Upper lobe of right lung (tissue), 1 donor: ENCODE data around the gene CDC42EP4. TPM values are rescaled to one million over a fixed set of nuclear protein-coding genes. Genes with fewer than 3 reads are reported as not detected.

ENCODE experiments used
- ATAC-seq: fragments of 200-7000 bp; cut with Tn5 transposase; one replicate; pipeline ENCODE4 v1.9.1; 2020; ENCODE audit warnings: mild to moderate bottlenecking, moderate library complexity
- DNase-seq: peaks from one replicate; pipeline ENCODE4 v3.0.0-alpha.2; 2020
- H3K27ac ChIP-seq: fragments of 200-600 bp; one replicate; pipeline ENCODE4 v1.8.0; 2022
- H3K27me3 ChIP-seq: fragments of 200-600 bp; one replicate; pipeline ENCODE4 v1.8.0; 2022; ENCODE audit warnings: mild to moderate bottlenecking
- H3K36me3 ChIP-seq: fragments of 200-600 bp; one replicate; pipeline ENCODE4 v1.8.0; 2022
- H3K4me1 ChIP-seq: fragments of 200-600 bp; one replicate; pipeline ENCODE4 v1.8.0; 2022
- H3K4me3 ChIP-seq: fragments of 200-600 bp; one replicate; pipeline ENCODE4 v1.8.0; 2022; ENCODE audit warnings: mild to moderate bottlenecking
- H3K9me3 ChIP-seq: fragments of 200-600 bp; one replicate; pipeline ENCODE4 v1.8.0; 2022
- intact Hi-C: fragments of 100-400 bp; cut with DNase I; formaldehyde crosslinking; loops from one replicate; pipeline ENCODE4 v1.11.0; 2022
- total RNA-seq: library from RNA; stranded (reverse); fragmentation: NEBNext Ultra II Directional; extraction: Animal tissue kit (Norgen Biotek cat#: 25700); gene quantifications from one replicate; pipeline ENCODE4 v1.2.1, GENCODE V29; 2021
- TF ChIP-seq, protein P1 (sequence below): fragments of 200-600 bp; IDR thresholded peaks from one replicate; pipeline ENCODE4 v1.8.0; 2022; ENCODE audit warnings: antibody characterized with exemption
- donor health status: DM: no; HTN: yes; CAD: no; lungs with severe emphysema.

Gene CDC42EP4
- total RNA-seq, 1 donor from 2014 or later: 59.0 TPM

DNA sequence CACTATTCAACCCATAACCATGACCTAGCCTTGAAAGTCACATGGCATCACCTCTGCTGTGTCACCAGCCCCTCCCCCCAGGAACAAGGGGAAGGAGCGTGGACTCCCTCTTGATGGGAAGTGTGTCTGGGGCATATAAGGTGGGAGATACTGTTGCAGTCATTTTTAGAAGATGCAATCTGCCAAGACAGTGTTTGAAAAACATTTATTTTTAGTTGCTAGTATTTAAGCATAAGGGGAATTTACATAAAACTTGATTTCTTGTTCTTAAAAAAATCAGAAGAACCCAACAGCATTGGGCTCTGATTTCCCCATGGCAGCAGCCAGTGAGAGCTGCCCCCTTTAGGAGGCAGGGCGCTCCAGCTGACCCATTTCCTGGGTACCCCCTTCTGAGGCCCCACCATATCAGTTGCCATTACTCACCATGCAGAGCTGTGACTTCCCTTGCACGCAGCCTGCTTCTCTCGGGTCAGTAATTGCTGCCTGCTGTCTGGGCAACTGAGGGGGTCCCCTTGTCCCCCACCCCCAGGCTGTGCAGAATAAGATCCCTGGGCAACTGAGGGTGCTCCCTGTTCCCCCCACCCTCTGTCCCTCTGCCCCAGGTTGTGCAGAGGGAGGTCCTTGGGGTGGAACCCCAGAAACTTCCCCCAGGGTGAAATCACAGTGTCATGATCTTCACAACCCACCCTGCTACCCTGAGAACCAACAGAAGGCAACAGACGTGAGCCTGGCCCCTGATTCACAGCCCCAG, 11.8 kb upstream of the CDC42EP4 start:
- intact Hi-C loops: no loop called here
- Histone ChIP-seq H3K9me3 (no peaks in the 10 kb centered on the region), H3K4me1 (no peaks in the 10 kb centered on the region), H3K36me3 (no peaks in the 10 kb centered on the region), H3K4me3 (no peak overlapping the region), H3K27ac (no peak overlapping the region), H3K27me3 (no peaks in the 10 kb centered on the region)
- DNase-seq (no peak), ATAC-seq (no peak)
- TF ChIP-seq, protein P1, sequence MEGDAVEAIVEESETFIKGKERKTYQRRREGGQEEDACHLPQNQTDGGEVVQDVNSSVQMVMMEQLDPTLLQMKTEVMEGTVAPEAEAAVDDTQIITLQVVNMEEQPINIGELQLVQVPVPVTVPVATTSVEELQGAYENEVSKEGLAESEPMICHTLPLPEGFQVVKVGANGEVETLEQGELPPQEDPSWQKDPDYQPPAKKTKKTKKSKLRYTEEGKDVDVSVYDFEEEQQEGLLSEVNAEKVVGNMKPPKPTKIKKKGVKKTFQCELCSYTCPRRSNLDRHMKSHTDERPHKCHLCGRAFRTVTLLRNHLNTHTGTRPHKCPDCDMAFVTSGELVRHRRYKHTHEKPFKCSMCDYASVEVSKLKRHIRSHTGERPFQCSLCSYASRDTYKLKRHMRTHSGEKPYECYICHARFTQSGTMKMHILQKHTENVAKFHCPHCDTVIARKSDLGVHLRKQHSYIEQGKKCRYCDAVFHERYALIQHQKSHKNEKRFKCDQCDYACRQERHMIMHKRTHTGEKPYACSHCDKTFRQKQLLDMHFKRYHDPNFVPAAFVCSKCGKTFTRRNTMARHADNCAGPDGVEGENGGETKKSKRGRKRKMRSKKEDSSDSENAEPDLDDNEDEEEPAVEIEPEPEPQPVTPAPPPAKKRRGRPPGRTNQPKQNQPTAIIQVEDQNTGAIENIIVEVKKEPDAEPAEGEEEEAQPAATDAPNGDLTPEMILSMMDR: no peak

DNA sequence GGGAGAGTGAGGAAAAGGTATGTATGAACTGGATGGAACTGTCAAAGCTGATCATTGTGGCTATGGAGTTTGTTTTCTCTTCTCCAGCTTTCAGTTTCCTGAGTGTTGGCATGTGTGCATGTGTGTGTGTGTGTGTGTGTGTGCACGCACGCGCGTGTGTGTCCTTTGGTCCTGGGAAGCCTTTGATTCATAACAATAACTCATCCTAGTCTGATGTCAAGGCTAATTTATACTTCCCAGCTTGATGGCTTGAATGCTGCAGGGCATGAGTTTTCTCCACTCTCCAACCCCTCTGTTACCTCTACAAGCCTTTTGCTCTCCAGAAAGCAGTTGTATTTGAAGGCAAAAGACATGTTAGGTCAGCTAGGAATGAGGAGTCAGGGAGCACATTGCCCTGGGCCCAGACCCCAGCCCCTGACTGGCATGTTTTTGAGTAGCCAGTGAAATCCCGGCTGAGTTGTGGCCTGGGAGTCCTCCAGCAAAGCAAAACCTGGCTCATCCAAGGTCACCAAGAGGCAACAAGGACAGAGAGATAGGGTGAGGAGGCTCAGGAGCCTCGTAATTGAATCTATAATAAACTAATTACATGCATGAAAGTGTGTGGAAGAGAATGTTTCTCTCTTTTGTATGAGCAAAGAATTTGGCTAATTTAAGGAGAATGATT, 8.9 kb upstream of the CDC42EP4 start:
- no peaks in the 10 kb centered on the region for H3K27me3 ChIP-seq
- H3K27ac ChIP-seq: no peak overlapping the region
- ATAC-seq: no peak

DNA sequence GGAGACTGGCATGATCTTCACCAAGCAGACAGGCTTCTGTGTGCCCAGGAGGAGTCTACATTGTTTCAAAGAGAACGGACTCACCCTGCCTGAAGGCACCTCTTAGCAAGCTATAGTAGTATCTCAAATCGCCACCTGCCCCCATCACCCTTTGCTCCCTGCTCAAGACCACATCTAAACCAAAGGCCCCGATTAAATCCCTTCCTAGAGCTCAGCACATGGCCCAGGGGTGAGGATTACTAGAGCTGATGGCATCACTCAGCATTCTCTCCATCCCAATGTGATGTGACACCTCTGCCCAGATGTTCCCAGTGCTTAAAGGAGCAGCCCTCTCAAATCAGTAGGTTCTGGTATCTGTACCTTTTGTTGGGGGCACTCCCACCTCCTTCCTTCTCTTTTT, 8.0 kb upstream of the CDC42EP4 start:
- H3K27ac ChIP-seq: no peak overlapping the region
- intact Hi-C loops: no loop called here
- ATAC-seq (no peak), DNase-seq (no peak)
- TF ChIP-seq, protein P1: no peak
- no peaks in the 10 kb centered on the region for H3K4me1 ChIP-seq
- no peak overlapping the region for H3K4me3 ChIP-seq
- H3K9me3 ChIP-seq: no peaks in the 10 kb centered on the region
- no peaks in the 10 kb centered on the region for H3K27me3 ChIP-seq
- no peaks in the 10 kb centered on the region for H3K36me3 ChIP-seq

More for the DNA sequence above, 8.9 kb upstream of the CDC42EP4 start:
- Histone ChIP-seq H3K9me3 (no peaks in the 10 kb centered on the region), H3K4me3 (no peak overlapping the region), H3K4me1 (no peaks in the 10 kb centered on the region), H3K36me3 (no peaks in the 10 kb centered on the region)
- DNase-seq: no peak
- intact Hi-C loops: no loop called here
- TF ChIP-seq, protein P1: no peak

DNA sequence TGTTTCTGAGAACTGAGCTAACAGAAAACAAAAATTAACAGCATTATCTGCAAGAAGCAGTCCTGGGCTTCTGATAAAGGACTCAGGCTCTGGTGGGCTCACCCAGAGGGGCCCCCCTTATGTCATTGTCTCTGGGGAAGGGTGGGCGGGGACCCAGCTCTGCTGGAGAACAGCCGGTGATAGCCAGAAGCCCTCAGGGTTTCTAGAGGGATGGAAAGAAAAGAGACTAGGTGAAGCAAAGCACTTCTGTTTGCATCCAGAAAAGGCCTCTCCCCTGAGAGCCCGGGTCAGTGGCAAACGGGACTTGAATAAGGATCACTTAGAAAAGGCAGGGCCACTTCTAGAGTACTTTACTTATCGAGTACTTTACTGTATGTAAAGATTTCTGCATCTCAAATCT, 7.0 kb upstream of the CDC42EP4 start:
- DNase-seq: no peak
- intact Hi-C loops: no loop called here
- Histone ChIP-seq H3K36me3 (no peaks in the 10 kb centered on the region), H3K27ac (no peak overlapping the region), H3K27me3 (no peaks in the 10 kb centered on the region), H3K4me3 (no peak overlapping the region), H3K9me3 (no peaks in the 10 kb centered on the region), H3K4me1 (no peaks in the 10 kb centered on the region)
- ATAC-seq: peak; percentile 37
- TF ChIP-seq, protein P1: no peak

DNA sequence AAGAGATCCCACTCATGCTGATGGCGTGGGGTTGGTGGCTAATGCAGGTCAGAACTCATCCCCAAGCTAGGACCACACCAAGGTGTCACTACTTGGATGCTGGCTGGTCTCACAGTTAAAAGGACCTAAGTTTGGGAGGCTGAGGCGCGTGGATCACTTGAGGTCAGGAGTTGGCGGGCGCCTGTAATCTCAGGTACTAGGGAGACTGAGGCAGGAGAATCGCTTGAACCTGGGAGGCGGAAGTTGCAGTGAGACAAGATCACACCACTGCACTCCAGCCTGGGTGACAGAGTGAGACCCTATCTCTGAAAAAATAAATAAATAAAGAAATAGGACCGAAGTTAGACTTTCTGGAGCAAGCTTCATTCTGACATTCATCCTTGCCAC, 6.6 kb upstream of the CDC42EP4 start:
- intact Hi-C loops: no loop called here
- Histone ChIP-seq H3K27me3 (no peaks in the 10 kb centered on the region), H3K4me1 (no peaks in the 10 kb centered on the region), H3K36me3 (no peaks in the 10 kb centered on the region), H3K4me3 (no peak overlapping the region), H3K9me3 (no peaks in the 10 kb centered on the region), H3K27ac (no peak overlapping the region)
- TF ChIP-seq, protein P1: no peak
- DNase-seq (no peak), ATAC-seq (no peak)
